H1 (cell line): Measurements from ENCODE around the gene ALK. TPM values are rescaled to one million over a fixed set of nuclear protein-coding genes. Genes with fewer than 3 reads are reported as not detected.

ENCODE experiments used
- CTCF ChIA-PET: fragments of 300-600 bp; sonication (Branson Sonifier 250); formaldehyde crosslinking; loops from one replicate; lab custom pipeline; 2021; ENCODE audit not compliant: partially characterized antibody; lab: Charles Lee
- POLR2A ChIA-PET: fragments of 300-600 bp; sonication (Branson Sonifier 250); formaldehyde crosslinking; loops from one replicate; lab custom pipeline; 2021; ENCODE audit warnings: inconsistent platforms; ENCODE audit not compliant: partially characterized antibody; lab: Charles Lee
- DNase-seq, 2 experiments: peaks; one replicate each; pipeline versions ENCODE4 v3.0.0 to v3.0.0-alpha.2; 2010 to 2022; ENCODE audit warnings: low spot score in 2 of 2, low read depth in 1 of 2, mixed read lengths in 1 of 2
- FAIRE-seq: peaks from 2 replicates; lab custom pipeline; 2011; peaks lifted over from hg19 to GRCh38; lab: Jason Lieb, UNC
- H2AFZ ChIP-seq: 2 replicates; pipeline ENCODE4 v1.8.1; 2012; ENCODE audit warnings: low read length, inconsistent platforms
- H2AK5ac ChIP-seq: 2 replicates; pipeline ENCODE4 v1.6.1; 2013; ENCODE audit warnings: low read depth, low read length
- H2BK120ac ChIP-seq: replicated peaks from 2 replicates; pipeline ENCODE3; 2013; ENCODE audit warnings: low read depth, low read length, inconsistent platforms
- H2BK12ac ChIP-seq: 2 replicates; pipeline ENCODE4 v1.6.1; 2013; ENCODE audit warnings: low read depth, low read length
- H2BK15ac ChIP-seq: 2 replicates; pipeline ENCODE4 v1.6.1; 2013; ENCODE audit warnings: low read length
- H2BK20ac ChIP-seq: 2 replicates; pipeline ENCODE4 v1.6.1; 2013; ENCODE audit warnings: low read length
- H2BK5ac ChIP-seq: 2 replicates; pipeline ENCODE4 v1.6.1; 2013; ENCODE audit warnings: low read depth, low read length
- H3K14ac ChIP-seq: 2 replicates; pipeline ENCODE4 v1.6.1; 2013; ENCODE audit warnings: inconsistent platforms; ENCODE audit not compliant: insufficient read length
- H3K18ac ChIP-seq: 2 replicates; pipeline ENCODE4 v1.6.1; 2013; ENCODE audit warnings: low read length; ENCODE audit errors: extremely low read depth
- H3K23ac ChIP-seq: 2 replicates; pipeline ENCODE4 v1.6.1; 2013; ENCODE audit warnings: inconsistent platforms; ENCODE audit not compliant: insufficient read length
- H3K23me2 ChIP-seq: 2 replicates; pipeline ENCODE4 v1.6.1; 2013; ENCODE audit warnings: low read depth, low read length
- H3K27ac ChIP-seq: 2 replicates; pipeline ENCODE4 v1.6.1; 2011; ENCODE audit warnings: low read depth, low read length, inconsistent platforms
- H3K27me3 ChIP-seq, 4 experiments: replicated peaks in 1 of 4; 1 replicate in 1 of 4; 2 replicates in 3 of 4; pipeline versions ENCODE4 v1.6.1 to v1.8.1; 2011 to 2013; ENCODE audit warnings: low read length in 3 of 4, mild to moderate bottlenecking in 3 of 4, inconsistent platforms in 2 of 4, mixed read lengths in 2 of 4, moderate library complexity in 1 of 4; ENCODE audit not compliant: control insufficient read depth in 3 of 4, insufficient read depth in 3 of 4; ENCODE audit errors: extremely low read depth in 1 of 4
- H3K36me3 ChIP-seq, 4 experiments: 2 replicates each; pipeline versions ENCODE4 v1.6.1 to v1.8.1; 2011 to 2013; ENCODE audit warnings: mild to moderate bottlenecking in 4 of 4, low read length in 3 of 4, moderate library complexity in 2 of 4, control low read depth in 1 of 4, inconsistent platforms in 1 of 4; ENCODE audit not compliant: insufficient read depth in 4 of 4, control insufficient read depth in 2 of 4
- H3K4ac ChIP-seq: replicated peaks from 2 replicates; pipeline ENCODE3; 2013; ENCODE audit warnings: low read length, low read depth, mixed read lengths, inconsistent platforms; ENCODE audit not compliant: insufficient read length
- H3K4me1 ChIP-seq, 4 experiments: replicated peaks in 1 of 4; 1 replicate in 1 of 4; 2 replicates in 3 of 4; pipeline versions ENCODE4 v1.6.1 to v1.8.1; 2011 to 2013; ENCODE audit warnings: low read length in 3 of 4, inconsistent platforms in 2 of 4, mixed read lengths in 1 of 4; ENCODE audit not compliant: insufficient read depth in 4 of 4, control insufficient read depth in 3 of 4
- H3K4me2 ChIP-seq, 2 experiments: 2 replicates each; pipeline versions ENCODE4 v1.6.1 to v1.8.1; 2011 to 2013; ENCODE audit warnings: low read depth in 2 of 2, low read length in 2 of 2, control low read depth in 1 of 2, inconsistent platforms in 1 of 2, mild to moderate bottlenecking in 1 of 2; ENCODE audit not compliant: insufficient read depth in 1 of 2
- H3K4me3 ChIP-seq, 4 experiments: fragments of 200-600, 300-600 bp in 1 of 4; sonication (generic), shearing (Covaris generic), sonication (Bioruptor Twin) in 1 of 4; 2 replicates each; pipeline versions ENCODE4 v1.5.1 to v1.8.1; 2011 to 2016; ENCODE audit warnings: low read length in 4 of 4, low read depth in 3 of 4, control low read depth in 2 of 4, inconsistent platforms in 2 of 4, mild to moderate bottlenecking in 2 of 4, mixed read lengths in 1 of 4, moderate library complexity in 1 of 4; ENCODE audit not compliant: insufficient read depth in 2 of 4; ENCODE audit errors: extremely low read depth in 1 of 4
- H3K56ac ChIP-seq: replicated peaks from 2 replicates; pipeline ENCODE3; 2013; ENCODE audit warnings: low read depth, mild to moderate bottlenecking, mixed read lengths, low read length, inconsistent platforms; ENCODE audit not compliant: insufficient read length
- H3K79me1 ChIP-seq: 2 replicates; pipeline ENCODE4 v1.6.1; 2013; ENCODE audit warnings: low read depth, low read length, control low read depth
- H3K79me2 ChIP-seq, 2 experiments: 2 replicates each; pipeline versions ENCODE4 v1.6.1 to v1.8.1; 2012 to 2013; ENCODE audit warnings: low read length in 2 of 2, mild to moderate bottlenecking in 2 of 2, inconsistent platforms in 1 of 2; ENCODE audit not compliant: insufficient read depth in 2 of 2, control insufficient read depth in 1 of 2
- H3K9ac ChIP-seq, 4 experiments: replicated peaks in 1 of 4; 1 replicate in 1 of 4; 2 replicates in 3 of 4; pipeline versions ENCODE4 v1.6.1 to v1.8.1; 2011 to 2013; ENCODE audit warnings: low read depth in 3 of 4, low read length in 3 of 4, control low read depth in 2 of 4, mild to moderate bottlenecking in 2 of 4, moderate library complexity in 2 of 4, inconsistent platforms in 1 of 4; ENCODE audit errors: extremely low read depth in 1 of 4
- H3K9me3 ChIP-seq, 2 experiments: 2 replicates each; pipeline versions ENCODE4 v1.6.1 to v1.8.1; 2012 to 2013; ENCODE audit warnings: mild to moderate bottlenecking in 2 of 2, moderate library complexity in 2 of 2, control low read depth in 1 of 2, inconsistent platforms in 1 of 2, low read depth in 1 of 2, low read length in 1 of 2, mixed read lengths in 1 of 2; ENCODE audit not compliant: insufficient read depth in 2 of 2
- H4K20me1 ChIP-seq, 2 experiments: replicated peaks in 1 of 2; 2 replicates each; pipeline versions ENCODE3 to v1.8.1; 2011 to 2013; ENCODE audit warnings: inconsistent platforms in 2 of 2, low read length in 2 of 2, mild to moderate bottlenecking in 1 of 2; ENCODE audit not compliant: insufficient read depth in 2 of 2, control insufficient read depth in 1 of 2
- H4K5ac ChIP-seq: 2 replicates; pipeline ENCODE4 v1.6.1; 2013; ENCODE audit warnings: low read length, low read depth, mixed read lengths, inconsistent platforms; ENCODE audit not compliant: insufficient read length
- H4K8ac ChIP-seq: 2 replicates; pipeline ENCODE4 v1.8.0; 2013; ENCODE audit warnings: mild to moderate bottlenecking, moderate library complexity, low read length, inconsistent platforms; ENCODE audit not compliant: insufficient read depth; ENCODE audit errors: extremely low read depth
- H4K91ac ChIP-seq: replicated peaks from 2 replicates; pipeline ENCODE3; 2013; ENCODE audit warnings: low read length, mixed read lengths, inconsistent platforms; ENCODE audit not compliant: insufficient read length
- SP4 ChIP-seq: IDR thresholded peaks from 2 replicates; pipeline ENCODE4 v1.6.1; 2012; ENCODE audit warnings: low read length, inconsistent platforms
- WGBS, 2 experiments: shearing (Covaris generic) in 1 of 2; methylation state at CpG; one replicate each; pipeline versions ENCODE4 v1.1.6 to v1.1.7; 2013 to 2015; ENCODE audit warnings: low lambda C conversion rate in 2 of 2, mixed read lengths in 2 of 2, inconsistent platforms in 1 of 2, low coverage in 1 of 2, missing lambda C conversion rate in 1 of 2; ENCODE audit not compliant: insufficient replicate concordance in 2 of 2, insufficient coverage in 1 of 2, insufficient read length in 1 of 2; ENCODE audit errors: extremely low coverage in 1 of 2, missing lambda C conversion rate in 1 of 2; 5-methylcytosine and 5-hydroxymethylcytosine counted together
- long read RNA-seq, 2 experiments: library from RNA in 1 of 2; library from capped mRNA in 1 of 2; stranded (forward); transcript quantifications; one replicate each; pipeline ENCODE4 v2.0.0, GENCODE V29; 2021; ENCODE audit warnings: inconsistent platforms in 1 of 2
- polyA minus RNA-seq, 3 experiments: library from RNA; depleted of rRNA, polyadenylated mRNA; stranded (reverse); fragments of >200 nt; gene quantifications; 1 replicate in 2 of 3; 2 replicates in 1 of 3; pipeline ENCODE4 v1.2.3, GENCODE V29; 2011
- polyA plus RNA-seq, 7 experiments: library from polyadenylated mRNA; depleted of rRNA in 3 of 7; stranded (reverse) in 5 of 7; unstranded in 2 of 7; fragments of >200 nt in 5 of 7; fragments of 200-250 nt in 2 of 7; gene quantifications; 1 replicate in 5 of 7; 2 replicates in 1 of 7; 4 replicates in 1 of 7; pipeline versions ENCODE4 v1.2.1 to v1.2.3, GENCODE V29; 2011 to 2013; ENCODE audit warnings: missing spikeins in 2 of 7, mixed read lengths in 2 of 7
- total RNA-seq: library from RNA; stranded (reverse); fragmentation: NEBNext Ultra II Directional; extraction: Animal tissue kit (Norgen Biotek cat#: 25700); gene quantifications from 2 replicates; pipeline ENCODE4 v1.2.1, GENCODE V29; 2021

The ALK gene
- total RNA-seq: 0.09 and 0.10 TPM in 2 replicates
- polyA plus RNA-seq (2011; rRNA removed): 0.02 and 0.08 TPM in 2 replicates
- polyA plus RNA-seq (2011; cell fraction: cytosol; rRNA removed): 0.05 TPM
- 0.19 TPM for polyA plus RNA-seq (2011; cell fraction: nucleus; rRNA removed)
- 0.07 TPM in 1 of 4 replicates, not detected in the others for polyA plus RNA-seq (2012, experiment 1 of 2)
- 0.04 TPM for polyA plus RNA-seq (2012, experiment 2 of 2)
- polyA plus RNA-seq (2013, experiment 1 of 2): 0.06 TPM
- 0.04 TPM for polyA plus RNA-seq (2013, experiment 2 of 2)
- 0.07 and 0.32 TPM in 2 replicates for polyA minus RNA-seq (2011; rRNA and poly(A)+ RNA removed)
- polyA minus RNA-seq (2011; cell fraction: cytosol; rRNA and poly(A)+ RNA removed): not detected
- 0.40 TPM for polyA minus RNA-seq (2011; cell fraction: nucleus; rRNA and poly(A)+ RNA removed)
- long read RNA-seq, experiment 1: 0 reads
- long read RNA-seq, experiment 2: 0 reads

DNA sequence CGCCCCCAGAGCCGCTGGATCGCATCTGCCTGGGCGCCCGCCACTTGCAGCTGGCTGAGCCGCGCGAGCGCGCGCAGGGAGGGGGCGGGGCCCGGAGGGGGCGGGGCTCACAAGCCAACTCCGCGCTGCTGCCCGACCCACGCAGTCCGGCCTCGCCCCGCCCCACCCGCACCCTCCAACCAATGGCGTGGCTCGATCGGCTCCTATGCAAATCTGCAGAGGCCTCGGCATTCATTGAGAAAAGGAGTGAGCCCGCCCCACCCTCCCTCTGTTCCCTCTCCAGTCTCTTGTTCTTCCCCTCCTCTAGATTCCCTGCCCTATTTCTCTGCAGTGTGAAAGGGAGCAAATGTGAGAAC is at the start of gene ALK:
ALK (minus strand) TSS at position 27 of the 356 bp plus-strand sequence. CDS start 927 bp downstream, outside the sequence.
- Histone ChIP-seq H2BK12ac (no peak within 1 kb of the TSS), H4K8ac (peak within 1 kb of the TSS; percentile 69; the same call in 1 of the 2 replicates), H3K23ac (no peak within 1 kb of the TSS), H2AFZ (peak within 1 kb of the TSS; percentile 18; the same call in 1 of the 2 replicates), H3K9me3 (no peaks in the 10 kb centered on the region), H3K9ac (no peak within 1 kb of the TSS), H3K4me2 (peak within 1 kb of the TSS; percentile 88 to 97), H2BK120ac (no peak within 1 kb of the TSS), H2BK15ac (no peak within 1 kb of the TSS), H3K4ac (no peak within 1 kb of the TSS), H3K27ac (no peak within 1 kb of the TSS), H2BK5ac (no peak within 1 kb of the TSS), H3K4me1 (peaks cover 3 to 18% (median 6%) of the 10 kb centered on the region in 4 experiments; a peak in 6 of 7 replicates), H3K56ac (no peak within 1 kb of the TSS), H3K79me1 (no peaks in the 10 kb centered on the region), H4K20me1 (peaks cover 4 to 8% of the 10 kb centered on the region in 2 experiments), H3K79me2 (no peaks in the 10 kb centered on the region), H3K23me2 (peaks cover 17% of the 10 kb centered on the region), H2BK20ac (no peak within 1 kb of the TSS), H3K4me3 (peak within 1 kb of the TSS; percentile 39 to 66 (median 59)), H4K91ac (no peak within 1 kb of the TSS), H4K5ac (no peak within 1 kb of the TSS), H2AK5ac (no peak within 1 kb of the TSS), H3K36me3 (no peaks in the 10 kb centered on the region), H3K18ac (no peak within 1 kb of the TSS), H3K14ac (no peak within 1 kb of the TSS), H3K27me3 (peaks cover 20 to 33% (median 30%) of the 10 kb centered on the region in 4 experiments)
- CTCF ChIA-PET: interaction anchor here (0.7 to 10.7 kb wide), 15 partner anchors 8 to 895 kb away, joined by 3 to 196 read pairs (median 7); no protein-coding TSS in a partner anchor
- DNase-seq: peak in 1 of 2 experiments; percentile 80
- FAIRE-seq: no peak
- WGBS, 2 experiments: 0% methylated on average over 2 of the region's 27 CpGs; no CpG with 5 or more reads in 1 of the 2 experiments
- POLR2A ChIA-PET: no interaction called here
- TF ChIP-seq SP4: no peak
